Osteocyte (in vitro differentiated cells): ENCODE measurements around the gene ATP8A2. TPM values are rescaled to one million over a fixed set of nuclear protein-coding genes. Genes with fewer than 3 reads are reported as not detected.
"Not testable (repeated sequence)": the region's sequence is repeated elsewhere in the genome, so short reads cannot be mapped to it uniquely, and the experiment has no call there.

ENCODE experiments used
- DNase-seq: peaks from one replicate; pipeline ENCODE4 v3.0.0; 2021; ENCODE audit warnings: mixed read lengths; ENCODE audit not compliant: unreplicated experiment; ENCODE audit errors: extremely low spot score
- H3K27ac Mint-ChIP-seq: one replicate; pipeline ENCODE4 v1.8.0; 2021; ENCODE audit warnings: mild to moderate bottlenecking, mixed read lengths; ENCODE audit not compliant: unreplicated experiment
- H3K27me3 Mint-ChIP-seq: one replicate; pipeline ENCODE4 v1.8.0; 2021; ENCODE audit warnings: mixed read lengths; ENCODE audit not compliant: unreplicated experiment
- H3K36me3 Mint-ChIP-seq: one replicate; pipeline ENCODE4 v1.8.0; 2021; ENCODE audit warnings: mixed read lengths; ENCODE audit not compliant: unreplicated experiment
- H3K4me1 Mint-ChIP-seq: one replicate; pipeline ENCODE4 v1.8.0; 2021; ENCODE audit warnings: mixed read lengths; ENCODE audit not compliant: unreplicated experiment
- H3K4me3 Mint-ChIP-seq: one replicate; pipeline ENCODE4 v1.8.0; 2021; ENCODE audit warnings: mild to moderate bottlenecking, moderate library complexity, mixed read lengths; ENCODE audit not compliant: unreplicated experiment
- H3K9me3 Mint-ChIP-seq: one replicate; pipeline ENCODE4 v1.8.0; 2021; ENCODE audit warnings: mixed read lengths; ENCODE audit not compliant: unreplicated experiment
- total RNA-seq: library from RNA; stranded (reverse); gene quantifications from 2 replicates; pipeline ENCODE4 v1.2.1, GENCODE V29; 2021
- TF ChIP-seq, protein P1 (sequence below): fragments of 200-600 bp; sonication (generic); IDR thresholded peaks from 2 replicates; pipeline ENCODE4 v1.5.0; 2021; ENCODE audit warnings: antibody characterized with exemption, mild to moderate bottlenecking, moderate library complexity

ATP8A2 gene
- total RNA-seq, 1 donor from 2014 or later = 1.1 TPM

DNA sequence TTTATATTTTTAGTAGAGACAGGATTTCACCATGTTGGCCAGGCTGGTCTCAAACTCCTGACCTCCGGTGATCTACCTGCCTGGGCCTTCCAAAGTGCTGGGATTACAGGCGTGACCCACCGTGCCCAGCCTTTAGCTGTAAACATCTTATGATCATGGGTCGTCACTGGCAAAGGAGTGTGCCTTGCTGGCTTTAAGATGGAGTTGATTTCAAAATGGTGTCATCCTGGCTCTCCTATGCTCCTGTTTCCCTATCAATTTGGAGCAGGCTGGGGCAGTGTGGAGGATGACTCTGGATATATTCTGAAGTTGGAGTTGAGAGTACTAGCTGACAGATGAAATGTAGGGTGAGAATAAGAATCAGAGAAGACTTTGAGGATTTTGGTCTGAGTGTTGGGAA is 18.4 kb upstream of the ATP8A2 start:
- Mint-ChIP-seq H3K36me3 (no peaks in the 10 kb centered on the region), H3K9me3 (no peaks in the 10 kb centered on the region), H3K27ac (no peak overlapping the region), H3K4me1 (no peaks in the 10 kb centered on the region), H3K4me3 (no peak overlapping the region), H3K27me3 (peaks cover 58% of the 10 kb centered on the region)
- no peak for DNase-seq
- TF ChIP-seq, protein P1, sequence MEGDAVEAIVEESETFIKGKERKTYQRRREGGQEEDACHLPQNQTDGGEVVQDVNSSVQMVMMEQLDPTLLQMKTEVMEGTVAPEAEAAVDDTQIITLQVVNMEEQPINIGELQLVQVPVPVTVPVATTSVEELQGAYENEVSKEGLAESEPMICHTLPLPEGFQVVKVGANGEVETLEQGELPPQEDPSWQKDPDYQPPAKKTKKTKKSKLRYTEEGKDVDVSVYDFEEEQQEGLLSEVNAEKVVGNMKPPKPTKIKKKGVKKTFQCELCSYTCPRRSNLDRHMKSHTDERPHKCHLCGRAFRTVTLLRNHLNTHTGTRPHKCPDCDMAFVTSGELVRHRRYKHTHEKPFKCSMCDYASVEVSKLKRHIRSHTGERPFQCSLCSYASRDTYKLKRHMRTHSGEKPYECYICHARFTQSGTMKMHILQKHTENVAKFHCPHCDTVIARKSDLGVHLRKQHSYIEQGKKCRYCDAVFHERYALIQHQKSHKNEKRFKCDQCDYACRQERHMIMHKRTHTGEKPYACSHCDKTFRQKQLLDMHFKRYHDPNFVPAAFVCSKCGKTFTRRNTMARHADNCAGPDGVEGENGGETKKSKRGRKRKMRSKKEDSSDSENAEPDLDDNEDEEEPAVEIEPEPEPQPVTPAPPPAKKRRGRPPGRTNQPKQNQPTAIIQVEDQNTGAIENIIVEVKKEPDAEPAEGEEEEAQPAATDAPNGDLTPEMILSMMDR = no peak

DNA sequence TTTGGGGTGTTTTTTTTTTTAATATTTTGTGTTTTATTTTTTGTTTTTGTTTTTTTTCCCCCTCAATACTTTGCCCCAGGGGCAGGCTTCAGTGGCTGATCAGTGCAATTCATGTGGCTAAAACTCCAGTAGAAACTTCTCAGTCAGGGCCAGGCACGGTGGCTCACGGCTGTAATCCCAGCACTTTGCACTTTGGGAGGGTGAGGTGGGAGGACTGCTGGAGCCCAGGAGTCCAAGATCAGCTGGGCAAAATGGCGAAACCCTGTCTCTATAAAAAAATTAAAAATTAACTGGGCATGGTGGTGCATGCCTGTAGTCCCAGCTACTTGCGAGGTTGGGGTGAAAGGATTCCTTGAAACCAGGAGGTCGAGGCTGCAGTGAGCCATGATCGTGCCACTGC is 17.4 kb upstream of the ATP8A2 start:
- H3K4me3 Mint-ChIP-seq = no peak overlapping the region
- no peak for DNase-seq
- no peak overlapping the region for H3K27ac Mint-ChIP-seq
- no peaks in the 10 kb centered on the region for H3K4me1 Mint-ChIP-seq
- TF ChIP-seq, protein P1 = no peak
- H3K9me3 Mint-ChIP-seq = no peaks in the 10 kb centered on the region
- H3K36me3 Mint-ChIP-seq = no peaks in the 10 kb centered on the region
- peaks cover 54% of the 10 kb centered on the region for H3K27me3 Mint-ChIP-seq

DNA sequence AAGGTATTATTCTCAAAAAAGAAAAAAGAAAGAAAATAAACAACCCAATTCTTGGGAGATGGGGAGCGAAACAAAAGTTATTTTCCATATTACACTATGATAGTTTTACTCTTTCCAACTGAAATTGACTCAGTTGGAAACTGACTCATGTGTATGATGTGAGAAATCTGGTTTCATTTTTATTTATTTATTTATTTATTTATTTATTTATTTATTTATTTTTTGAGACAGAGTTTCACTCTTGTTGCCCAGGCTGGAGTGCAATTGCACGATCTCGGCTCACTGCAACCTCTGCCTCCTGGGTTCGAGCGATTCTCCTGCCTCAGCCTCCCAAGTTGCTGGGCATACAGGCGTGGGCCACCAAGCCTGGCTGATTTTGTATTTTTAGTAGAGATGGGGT is 11.3 kb upstream of the ATP8A2 start:
- H3K4me1 Mint-ChIP-seq, H3K9me3 Mint-ChIP-seq, DNase-seq, H3K27ac Mint-ChIP-seq, H3K36me3 Mint-ChIP-seq, H3K4me3 Mint-ChIP-seq: not testable (repeated sequence)
- H3K27me3 Mint-ChIP-seq = peaks cover 32% of the 10 kb centered on the region

DNA sequence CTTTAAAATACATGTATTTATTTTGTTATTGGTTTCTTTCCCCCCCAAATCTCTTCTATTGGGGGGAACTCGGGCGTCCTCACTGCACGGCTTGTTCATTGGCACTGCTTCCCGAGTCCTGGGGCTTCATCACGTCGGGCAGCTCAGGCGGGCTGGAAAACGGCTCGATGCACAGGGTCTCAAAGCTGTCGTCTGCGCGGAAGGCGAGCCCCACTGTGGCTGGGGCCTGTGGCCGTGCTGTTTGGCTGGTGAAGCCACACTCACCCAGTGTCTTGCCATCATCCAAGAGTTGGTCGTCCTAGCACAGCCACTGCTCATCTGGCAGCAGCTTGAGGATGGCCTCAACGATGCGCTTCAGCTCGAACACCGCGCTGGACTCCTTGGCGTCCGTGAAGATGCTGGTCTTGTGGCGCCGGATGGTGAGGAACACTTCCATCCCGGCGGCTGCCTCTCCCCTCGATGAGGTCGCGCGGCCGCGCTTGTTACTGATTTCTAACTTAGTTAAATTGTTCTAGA is 6.0 kb upstream of the ATP8A2 start:
- TF ChIP-seq, protein P1 = no peak
- Mint-ChIP-seq H3K36me3 (no peaks in the 10 kb centered on the region), H3K4me3 (no peak overlapping the region), H3K27ac (no peak overlapping the region), H3K27me3 (peaks cover 43% of the 10 kb centered on the region), H3K4me1 (no peaks in the 10 kb centered on the region), H3K9me3 (no peaks in the 10 kb centered on the region)
- DNase-seq = no peak

DNA sequence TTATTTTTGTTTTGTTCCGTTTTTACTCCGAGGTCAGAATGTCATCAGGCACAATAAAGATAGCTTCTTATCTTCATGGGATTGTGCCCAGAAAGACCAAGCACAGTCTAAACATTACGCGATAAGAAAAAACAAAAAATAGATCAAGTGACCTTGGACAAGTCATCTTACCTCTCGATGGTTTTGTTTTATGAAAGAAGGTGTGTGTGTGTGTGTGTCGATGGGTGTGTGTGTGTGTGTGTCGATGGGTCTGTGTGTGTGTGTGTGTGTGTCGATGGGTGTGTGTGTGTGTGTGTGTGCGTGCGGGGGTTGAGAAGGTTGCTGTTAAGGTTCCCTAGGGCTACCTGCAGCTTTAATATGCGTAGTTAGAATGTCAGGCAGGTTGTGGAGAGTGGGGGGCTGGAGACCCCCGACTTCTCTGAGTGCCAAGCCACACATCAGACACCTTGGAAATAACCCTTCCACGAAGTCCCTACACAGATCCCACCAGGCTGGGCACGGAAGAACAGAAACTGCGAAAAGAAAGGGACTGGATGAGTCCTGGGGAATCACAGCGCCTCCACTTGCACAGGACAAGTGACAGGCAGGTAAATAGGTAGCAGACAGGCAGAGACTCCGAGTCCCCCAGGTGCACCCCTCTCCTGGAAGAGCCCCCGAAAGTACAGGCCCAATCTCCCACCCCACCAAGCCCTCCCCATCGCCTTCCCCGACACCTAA is 458 bp upstream of the ATP8A2 start:
- H3K36me3 Mint-ChIP-seq = no peaks in the 10 kb centered on the region

More for the DNA sequence above, 458 bp upstream of the ATP8A2 start:
- TF ChIP-seq, protein P1 = no peak
- peaks cover 3% of the 10 kb centered on the region for H3K4me1 Mint-ChIP-seq
- H3K27ac Mint-ChIP-seq = no peak overlapping the region
- no peak for DNase-seq
- peaks cover 75% of the 10 kb centered on the region for H3K27me3 Mint-ChIP-seq
- peak overlapping the region; percentile 73 for H3K4me3 Mint-ChIP-seq
- no peaks in the 10 kb centered on the region for H3K9me3 Mint-ChIP-seq
